H9 (cell line): ENCODE data around the gene C19orf47. TPM values are rescaled to one million over a fixed set of nuclear protein-coding genes. Genes with fewer than 3 reads are reported as not detected.

ENCODE experiments used
- DNase-seq: peaks from one replicate; pipeline ENCODE4 v3.0.0-alpha.2; 2017
- H2AFZ ChIP-seq: one replicate; pipeline ENCODE4 v1.6.1; 2013; ENCODE audit warnings: mild to moderate bottlenecking, low read length, control low read depth, moderate library complexity
- H2AK5ac ChIP-seq: 2 replicates; pipeline ENCODE4 v1.6.1; 2013; ENCODE audit warnings: low read length, control low read depth, mixed read lengths; ENCODE audit not compliant: insufficient read length
- H2BK120ac ChIP-seq: one replicate; pipeline ENCODE4 v1.6.1; 2013; ENCODE audit warnings: low read depth, mild to moderate bottlenecking, low read length, control low read depth, inconsistent platforms; ENCODE audit not compliant: poor library complexity, severe bottlenecking
- H2BK12ac ChIP-seq: 2 replicates; pipeline ENCODE4 v1.6.1; 2013; ENCODE audit warnings: low read length, control low read depth, mixed read lengths, low read depth; ENCODE audit not compliant: insufficient read length
- H2BK15ac ChIP-seq: 2 replicates; pipeline ENCODE4 v1.6.1; 2013; ENCODE audit warnings: low read depth, low read length, control low read depth
- H2BK20ac ChIP-seq: one replicate; pipeline ENCODE4 v1.6.1; 2013; ENCODE audit warnings: low read depth, mild to moderate bottlenecking, low read length, control low read depth, inconsistent platforms; ENCODE audit not compliant: poor library complexity, severe bottlenecking
- H2BK5ac ChIP-seq: 2 replicates; pipeline ENCODE4 v1.6.1; 2013; ENCODE audit warnings: low read length, control low read depth, mixed read lengths; ENCODE audit not compliant: insufficient read length
- H3K14ac ChIP-seq: 2 replicates; pipeline ENCODE4 v1.6.1; 2013; ENCODE audit warnings: low read length, control low read depth; ENCODE audit not compliant: insufficient read depth
- H3K18ac ChIP-seq: 2 replicates; pipeline ENCODE4 v1.6.1; 2013; ENCODE audit warnings: low read depth, mild to moderate bottlenecking, mixed read lengths, low read length, control low read depth; ENCODE audit not compliant: insufficient read length
- H3K23ac ChIP-seq: 2 replicates; pipeline ENCODE4 v1.6.1; 2013; ENCODE audit warnings: low read length, control low read depth, mixed read lengths, low read depth; ENCODE audit not compliant: insufficient read length
- H3K23me2 ChIP-seq: 2 replicates; pipeline ENCODE4 v1.6.1; 2013; ENCODE audit warnings: low read depth, mild to moderate bottlenecking, mixed read lengths, low read length, control low read depth; ENCODE audit not compliant: insufficient read length, poor library complexity, severe bottlenecking
- H3K27ac ChIP-seq: 2 replicates; pipeline ENCODE4 v1.5.1; 2013; ENCODE audit warnings: low read length, control low read depth, mixed read lengths, low read depth; ENCODE audit not compliant: insufficient read length
- H3K27me3 ChIP-seq: 2 replicates; pipeline ENCODE4 v1.6.1; 2013; ENCODE audit warnings: low read length, control low read depth, inconsistent platforms; ENCODE audit not compliant: insufficient read depth
- H3K4ac ChIP-seq: 2 replicates; pipeline ENCODE4 v1.6.1; 2013; ENCODE audit warnings: low read depth, mild to moderate bottlenecking, control low read depth, inconsistent platforms, low read length, moderate library complexity
- H3K4me1 ChIP-seq: 2 replicates; pipeline ENCODE4 v1.6.1; 2013; ENCODE audit warnings: low read length, control low read depth, inconsistent platforms; ENCODE audit not compliant: insufficient read depth
- H3K4me2 ChIP-seq: 2 replicates; pipeline ENCODE4 v1.6.1; 2013; ENCODE audit warnings: low read length, control low read depth, mixed read lengths; ENCODE audit not compliant: insufficient read length, insufficient read depth
- H3K56ac ChIP-seq: 2 replicates; pipeline ENCODE4 v1.6.1; 2013; ENCODE audit warnings: low read depth, mild to moderate bottlenecking, mixed read lengths, low read length, control low read depth; ENCODE audit not compliant: insufficient read length
- H3K79me1 ChIP-seq: 2 replicates; pipeline ENCODE4 v1.6.1; 2013; ENCODE audit warnings: low read depth, mild to moderate bottlenecking, moderate library complexity, low read length, control low read depth, inconsistent platforms; ENCODE audit not compliant: insufficient read depth, poor library complexity, severe bottlenecking
- H3K79me2 ChIP-seq: 2 replicates; pipeline ENCODE4 v1.6.1; 2013; ENCODE audit warnings: low read length, control low read depth, inconsistent platforms; ENCODE audit not compliant: insufficient read depth
- H3K9ac ChIP-seq: 2 replicates; pipeline ENCODE4 v1.6.1; 2013; ENCODE audit warnings: low read length, control low read depth, mixed read lengths; ENCODE audit not compliant: insufficient read length; ENCODE audit errors: extremely low read depth
- H3K9me3 ChIP-seq: one replicate; pipeline ENCODE4 v1.6.1; 2013; ENCODE audit warnings: low read depth, low read length, inconsistent platforms; ENCODE audit not compliant: control insufficient read depth
- H3T11ph ChIP-seq: one replicate; pipeline ENCODE4 v1.6.1; 2013; ENCODE audit warnings: mild to moderate bottlenecking, low read length, control low read depth, inconsistent platforms
- H4K20me1 ChIP-seq: one replicate; pipeline ENCODE4 v1.6.1; 2013; ENCODE audit not compliant: control insufficient read depth, insufficient read length, insufficient read depth
- H4K5ac ChIP-seq: 2 replicates; pipeline ENCODE4 v1.6.1; 2013; ENCODE audit warnings: low read depth, mild to moderate bottlenecking, mixed read lengths, low read length, control low read depth; ENCODE audit not compliant: insufficient read length
- H4K8ac ChIP-seq: replicated peaks from 2 replicates; pipeline ENCODE4 v1.6.1; 2013; ENCODE audit warnings: low read length, control low read depth, mixed read lengths, low read depth; ENCODE audit not compliant: insufficient read length
- H4K91ac ChIP-seq: 2 replicates; pipeline ENCODE4 v1.6.1; 2013; ENCODE audit warnings: low read depth, mild to moderate bottlenecking, moderate library complexity, mixed read lengths, low read length, control low read depth; ENCODE audit not compliant: insufficient read length
- H3K27ac Mint-ChIP-seq, 3 experiments: 2 replicates in 2 of 3; 3 replicates in 1 of 3; pipeline ENCODE4 v1.8.0; 2020 to 2021; ENCODE audit warnings: mixed read lengths in 3 of 3, mild to moderate bottlenecking in 1 of 3, moderate library complexity in 1 of 3
- H3K27me3 Mint-ChIP-seq: 2 replicates; pipeline ENCODE4 v1.8.0; 2021; ENCODE audit warnings: low read depth, mild to moderate bottlenecking, moderate library complexity, mixed read lengths
- H3K36me3 Mint-ChIP-seq, 3 experiments: 2 replicates in 2 of 3; 3 replicates in 1 of 3; pipeline ENCODE4 v1.8.0; 2020 to 2021; ENCODE audit warnings: low read depth in 3 of 3, mixed read lengths in 3 of 3; ENCODE audit not compliant: insufficient read depth in 1 of 3
- H3K4me1 Mint-ChIP-seq, 2 experiments: 2 replicates each; pipeline ENCODE4 v1.8.0; 2020; ENCODE audit warnings: mixed read lengths in 2 of 2
- H3K4me3 Mint-ChIP-seq, 2 experiments: 2 replicates in 1 of 2; 3 replicates in 1 of 2; pipeline ENCODE4 v1.8.0; 2020 to 2021; ENCODE audit warnings: mild to moderate bottlenecking in 2 of 2, mixed read lengths in 2 of 2, moderate library complexity in 1 of 2
- H3K9me3 Mint-ChIP-seq, 2 experiments: 2 replicates in 1 of 2; 3 replicates in 1 of 2; pipeline ENCODE4 v1.8.0; 2020; ENCODE audit warnings: mild to moderate bottlenecking in 2 of 2, mixed read lengths in 2 of 2, moderate library complexity in 1 of 2
- CTCF ChIP-seq: fragments of 200-600 bp; sonication (generic); conservative IDR thresholded peaks from 3 replicates; pipeline ENCODE4 v1.8.0; 2021; ENCODE audit warnings: antibody characterized with exemption, mild to moderate bottlenecking
- WGBS: extraction: QIAGEN DNeasy Blood & Tissue Kit; methylation state at CpG from one replicate; pipeline ENCODE4 v1.1.7; 2013; ENCODE audit warnings: missing lambda C conversion rate, low lambda C conversion rate, mixed read lengths; ENCODE audit not compliant: insufficient read length; ENCODE audit errors: extremely low coverage; 5-methylcytosine and 5-hydroxymethylcytosine counted together
- total RNA-seq: library from RNA; stranded (reverse); gene quantifications from 2 replicates; pipeline ENCODE4 v1.2.1, GENCODE V29; 2021

The C19orf47 gene
- total RNA-seq, 1 experiment from 2014 or later, result 19.4 TPM

DNA sequence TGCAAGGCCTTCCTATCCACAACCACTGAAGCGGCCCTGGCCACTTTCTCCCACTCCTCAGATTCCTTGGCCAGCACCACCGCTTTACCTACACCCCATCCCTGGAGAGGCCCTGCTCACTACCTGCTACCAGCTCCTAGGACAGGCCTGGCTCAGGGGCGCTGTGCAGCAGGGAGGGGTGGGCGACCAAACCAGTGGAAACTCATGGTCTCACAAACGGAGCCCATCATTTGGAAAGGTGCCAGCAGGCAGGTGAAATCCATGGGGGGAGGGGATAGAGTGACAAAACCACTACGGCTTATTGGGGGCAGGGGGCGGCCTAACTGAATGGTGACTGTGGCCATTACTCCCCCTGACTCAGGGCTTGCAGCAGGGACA, 27.6 kb downstream of the C19orf47 start:
- Histone ChIP-seq H3K79me1 (no peaks in the 10 kb centered on the region), H2BK12ac (no peak overlapping the region), H2BK5ac (no peak overlapping the region), H3K23ac (no peak overlapping the region), H3K9ac (no peak overlapping the region), H3T11ph (no peak overlapping the region), H2BK20ac (no peak overlapping the region), H3K27me3 (no peaks in the 10 kb centered on the region; the same call in 1 of the 2 replicates), H3K79me2 (no peaks in the 10 kb centered on the region), H4K20me1 (no peaks in the 10 kb centered on the region), H2BK120ac (no peak overlapping the region), H2AK5ac (no peak overlapping the region), H4K5ac (no peak overlapping the region), H2BK15ac (no peak overlapping the region), H2AFZ (no peak overlapping the region), H3K14ac (no peak overlapping the region; the same call in 1 of the 2 replicates), H3K56ac (no peak overlapping the region), H3K23me2 (no peaks in the 10 kb centered on the region), H3K9me3 (no peaks in the 10 kb centered on the region), H4K8ac (no peak overlapping the region), H3K4me2 (no peak overlapping the region), H3K4me1 (no peaks in the 10 kb centered on the region), H3K4ac (no peak overlapping the region), H3K27ac (no peak overlapping the region), H4K91ac (no peak overlapping the region), H3K18ac (no peak overlapping the region)
- no peaks in the 10 kb centered on the region; a peak in 1 of 5 replicates for H3K9me3 Mint-ChIP-seq
- H3K4me3 Mint-ChIP-seq, result no peak overlapping the region
- H3K4me1 Mint-ChIP-seq, result peaks cover 0 to 4% of the 10 kb centered on the region in 2 experiments; a peak in 1 of 4 replicates
- no peak for DNase-seq
- H3K36me3 Mint-ChIP-seq, result peaks cover 4 to 62% (median 35%) of the 10 kb centered on the region in 3 experiments
- no peaks in the 10 kb centered on the region for H3K27me3 Mint-ChIP-seq
- peak overlapping the region; percentile 62 to 78 (median 71); a peak in 1 of 7 replicates for H3K27ac Mint-ChIP-seq
- no CpG with 5 or more reads among the region's 7 CpGs for WGBS
- TF ChIP-seq CTCF, result no peak
